Mesenchymal stem cell (in vitro differentiated cells and primary cell): ENCODE data around the gene SRP19.

Experiments
- DNase-seq: peaks from one replicate; pipeline ENCODE4 v3.0.0-alpha.2; 2013
- H2AFZ ChIP-seq: one replicate; pipeline ENCODE4 v1.6.1; 2013; ENCODE audit warnings: low read depth, mild to moderate bottlenecking, control low read depth, inconsistent platforms, low read length, moderate library complexity
- H2AK5ac ChIP-seq: 2 replicates; pipeline ENCODE4 v1.6.1; 2013; ENCODE audit warnings: low read length, moderate library complexity, mild to moderate bottlenecking, inconsistent platforms; ENCODE audit not compliant: severe bottlenecking
- H2BK120ac ChIP-seq: one replicate; pipeline ENCODE4 v1.6.1; 2013; ENCODE audit warnings: low read depth, mild to moderate bottlenecking, inconsistent platforms, low read length, moderate library complexity
- H2BK12ac ChIP-seq, 2 experiments: one replicate each; pipeline ENCODE4 v1.6.1; 2013; ENCODE audit warnings: inconsistent platforms in 2 of 2, low read length in 2 of 2, mild to moderate bottlenecking in 2 of 2, moderate library complexity in 2 of 2, control low read depth in 1 of 2
- H2BK15ac ChIP-seq: one replicate; pipeline ENCODE4 v1.6.1; 2013; ENCODE audit warnings: mild to moderate bottlenecking, low read depth, inconsistent platforms; ENCODE audit not compliant: poor library complexity, severe bottlenecking
- H2BK5ac ChIP-seq: 2 replicates; pipeline ENCODE4 v1.6.1; 2013; ENCODE audit warnings: low read depth, mild to moderate bottlenecking, low read length, control low read depth, inconsistent platforms; ENCODE audit not compliant: poor library complexity, severe bottlenecking
- H3K14ac ChIP-seq, 2 experiments: one replicate each; pipeline ENCODE4 v1.6.1; 2013; ENCODE audit warnings: inconsistent platforms in 2 of 2, low read length in 2 of 2, control low read depth in 1 of 2, mild to moderate bottlenecking in 1 of 2, moderate library complexity in 1 of 2
- H3K18ac ChIP-seq, 2 experiments: one replicate each; pipeline ENCODE4 v1.6.1; 2013; ENCODE audit warnings: inconsistent platforms in 2 of 2, low read length in 2 of 2, control low read depth in 1 of 2, low read depth in 1 of 2, mild to moderate bottlenecking in 1 of 2
- H3K23ac ChIP-seq, 2 experiments: one replicate each; pipeline ENCODE4 v1.6.1; 2013; ENCODE audit warnings: inconsistent platforms in 2 of 2, low read length in 2 of 2, mild to moderate bottlenecking in 2 of 2, moderate library complexity in 2 of 2, control low read depth in 1 of 2
- H3K27ac ChIP-seq: 2 replicates; pipeline ENCODE4 v1.5.1; 2013; ENCODE audit warnings: mild to moderate bottlenecking, moderate library complexity, low read length, control low read depth, inconsistent platforms; ENCODE audit not compliant: poor library complexity, severe bottlenecking
- H3K27me3 ChIP-seq, 2 experiments: 2 replicates each; pipeline versions ENCODE4 v1.6.1 to v1.7.0; 2013; ENCODE audit warnings: low read length in 2 of 2, mild to moderate bottlenecking in 2 of 2, moderate library complexity in 2 of 2, control low read depth in 1 of 2, inconsistent platforms in 1 of 2; ENCODE audit not compliant: control insufficient read depth in 1 of 2, insufficient read depth in 1 of 2
- H3K36me3 ChIP-seq, 2 experiments: 2 replicates each; pipeline versions ENCODE4 v1.6.1 to v1.7.0; 2013; ENCODE audit warnings: low read length in 2 of 2, control low read depth in 1 of 2, inconsistent platforms in 1 of 2, low read depth in 1 of 2, mild to moderate bottlenecking in 1 of 2; ENCODE audit not compliant: insufficient read depth in 2 of 2, control insufficient read depth in 1 of 2
- H3K4ac ChIP-seq, 2 experiments: one replicate each; pipeline ENCODE4 v1.6.1; 2013; ENCODE audit warnings: inconsistent platforms in 2 of 2, low read length in 2 of 2, mild to moderate bottlenecking in 2 of 2, moderate library complexity in 2 of 2, control low read depth in 1 of 2, low read depth in 1 of 2
- H3K4me1 ChIP-seq: 2 replicates; pipeline ENCODE4 v1.6.1; 2013; ENCODE audit warnings: low read depth, low read length, control low read depth; ENCODE audit not compliant: control insufficient read depth, insufficient read depth
- H3K4me2 ChIP-seq: 2 replicates; pipeline ENCODE4 v1.6.1; 2013; ENCODE audit warnings: low read length, mild to moderate bottlenecking, inconsistent platforms; ENCODE audit not compliant: poor library complexity, severe bottlenecking
- H3K4me3 ChIP-seq, 2 experiments: 2 replicates each; pipeline versions ENCODE4 v1.5.1 to v1.7.0; 2013; ENCODE audit warnings: low read length in 2 of 2, mild to moderate bottlenecking in 2 of 2, control low read depth in 1 of 2, low read depth in 1 of 2; ENCODE audit not compliant: insufficient read depth in 1 of 2
- H3K79me1 ChIP-seq: replicated peaks from 2 replicates; pipeline ENCODE4 v1.6.1; 2013; ENCODE audit warnings: mild to moderate bottlenecking, control low read depth, low read length, inconsistent platforms; ENCODE audit not compliant: poor library complexity, severe bottlenecking
- H3K9ac ChIP-seq: 2 replicates; pipeline ENCODE4 v1.7.0; 2013; ENCODE audit warnings: mild to moderate bottlenecking, low read length, moderate library complexity
- H3K9me3 ChIP-seq: 2 replicates; pipeline ENCODE4 v1.7.0; 2013; ENCODE audit warnings: mild to moderate bottlenecking, low read length; ENCODE audit not compliant: control insufficient read depth
- H4K8ac ChIP-seq: one replicate; pipeline ENCODE4 v1.6.1; 2013; ENCODE audit warnings: inconsistent platforms, mild to moderate bottlenecking, low read length, moderate library complexity
- H4K91ac ChIP-seq: one replicate; pipeline ENCODE4 v1.6.1; 2013; ENCODE audit warnings: mild to moderate bottlenecking, low read length, inconsistent platforms
- WGBS: methylation state at CpG from one replicate; pipeline ENCODE4 v1.1.7; 2013; ENCODE audit warnings: mixed read lengths; 5-methylcytosine and 5-hydroxymethylcytosine counted together

The SRP19 gene

GRCh38 chr5:112918136-112918535 lies 57.0 kb downstream of the SRP19 start:
- Histone ChIP-seq H2BK12ac (no peak overlapping the region), H3K18ac (no peak overlapping the region), H3K4me3 (no peak overlapping the region), H2BK5ac (no peak overlapping the region), H3K79me1 (peaks cover 16% of the 10 kb centered on the region), H3K4me1 (peaks cover 16% of the 10 kb centered on the region), H4K8ac (no peak overlapping the region), H2AK5ac (no peak overlapping the region), H2AFZ (no peak overlapping the region), H3K36me3 (peaks cover 19 to 50% of the 10 kb centered on the region in 2 experiments), H3K14ac (no peak overlapping the region), H3K9ac (no peak overlapping the region), H3K9me3 (no peaks in the 10 kb centered on the region), H3K23ac (no peak overlapping the region), H3K4ac (no peak overlapping the region), H3K4me2 (no peak overlapping the region), H4K91ac (no peak overlapping the region), H2BK15ac (no peak overlapping the region), H3K27ac (no peak overlapping the region), H2BK120ac (no peak overlapping the region), H3K27me3 (no peaks in the 10 kb centered on the region)
- 96% methylated on average over 3 of the region's 3 CpGs for WGBS
- DNase-seq: no peak

DNA sequence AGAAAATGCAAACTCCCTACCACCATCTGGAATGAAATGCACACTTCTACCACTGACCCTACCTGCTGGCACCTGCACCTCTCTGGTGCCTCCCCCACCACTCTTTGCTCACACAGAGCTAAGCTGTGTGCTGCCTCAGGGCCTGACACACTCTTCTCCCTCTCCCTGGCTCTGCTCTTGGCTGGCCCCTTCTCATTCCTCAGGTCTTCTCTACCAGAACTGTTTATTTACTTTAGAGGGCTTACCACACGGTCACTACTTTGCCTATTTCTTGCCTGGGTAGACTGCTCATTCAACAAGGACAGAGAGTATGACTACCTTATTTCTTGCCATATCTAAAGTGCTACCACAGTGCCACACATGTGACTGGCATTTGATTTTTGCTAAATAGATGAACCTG lies 57.6 kb downstream of the SRP19 start:
- Histone ChIP-seq H2AK5ac (no peak overlapping the region), H3K27me3 (no peaks in the 10 kb centered on the region), H2BK15ac (no peak overlapping the region), H3K4me2 (no peak overlapping the region), H3K9ac (no peak overlapping the region), H3K27ac (no peak overlapping the region), H3K4ac (no peak overlapping the region), H3K79me1 (peaks cover 16% of the 10 kb centered on the region), H2BK5ac (no peak overlapping the region), H3K36me3 (peaks cover 19 to 49% of the 10 kb centered on the region in 2 experiments), H4K8ac (no peak overlapping the region), H3K9me3 (no peaks in the 10 kb centered on the region), H2BK12ac (no peak overlapping the region), H3K4me1 (peaks cover 16% of the 10 kb centered on the region), H3K23ac (no peak overlapping the region), H3K14ac (peak overlapping the region in 1 of 2 experiments; percentile 35), H2BK120ac (no peak overlapping the region), H3K18ac (no peak overlapping the region), H4K91ac (peak overlapping the region; percentile 21), H2AFZ (no peak overlapping the region), H3K4me3 (no peak overlapping the region)
- DNase-seq: peak; percentile 27
- 22% methylated on average over 1 of the region's 1 CpG for WGBS
